Endothelial cell (in vitro differentiated cells): ENCODE measurements around the gene GP1BB. TPM values are rescaled to one million over a fixed set of nuclear protein-coding genes. Genes with fewer than 3 reads are reported as not detected.

Experiments used
- DNase-seq: peaks from one replicate; pipeline ENCODE4 v3.0.0; 2021; ENCODE audit warnings: low spot score
- H3K27ac Mint-ChIP-seq: one replicate; pipeline ENCODE4 v1.8.0; 2021; ENCODE audit warnings: mixed read lengths, inconsistent platforms; ENCODE audit not compliant: unreplicated experiment
- H3K27me3 Mint-ChIP-seq: one replicate; pipeline ENCODE4 v1.8.0; 2021; ENCODE audit warnings: mild to moderate bottlenecking, moderate library complexity, mixed read lengths, inconsistent platforms; ENCODE audit not compliant: unreplicated experiment
- H3K36me3 Mint-ChIP-seq: one replicate; pipeline ENCODE4 v1.8.0; 2021; ENCODE audit warnings: mild to moderate bottlenecking, low read depth, mixed read lengths, inconsistent platforms; ENCODE audit not compliant: unreplicated experiment
- H3K4me1 Mint-ChIP-seq: one replicate; pipeline ENCODE4 v1.8.0; 2021; ENCODE audit warnings: mild to moderate bottlenecking, mixed read lengths, inconsistent platforms; ENCODE audit not compliant: unreplicated experiment
- H3K4me3 Mint-ChIP-seq: one replicate; pipeline ENCODE4 v1.8.0; 2021; ENCODE audit warnings: mild to moderate bottlenecking, mixed read lengths, inconsistent platforms; ENCODE audit not compliant: unreplicated experiment
- H3K9me3 Mint-ChIP-seq: one replicate; pipeline ENCODE4 v1.8.0; 2021; ENCODE audit warnings: mixed read lengths, inconsistent platforms; ENCODE audit not compliant: unreplicated experiment
- CTCF ChIP-seq: fragments of 200-600 bp; sonication (generic); IDR thresholded peaks from one replicate; pipeline ENCODE4 v1.5.0; 2021; ENCODE audit warnings: antibody characterized with exemption; ENCODE audit not compliant: unreplicated experiment
- total RNA-seq: library from RNA; stranded (reverse); fragmentation: NEBNext Ultra II Directional; extraction: Animal tissue kit (Norgen Biotek cat#: 25700); gene quantifications from one replicate; pipeline ENCODE4 v1.2.1, GENCODE V29; 2021; ENCODE audit not compliant: unreplicated experiment

The GP1BB gene
- total RNA-seq, 1 donor from 2014 or later: not detected

GRCh38 chr22:19772422-19772672 is 49.0 kb downstream of the GP1BB start:
- no peaks in the 10 kb centered on the region for H3K9me3 Mint-ChIP-seq

DNA sequence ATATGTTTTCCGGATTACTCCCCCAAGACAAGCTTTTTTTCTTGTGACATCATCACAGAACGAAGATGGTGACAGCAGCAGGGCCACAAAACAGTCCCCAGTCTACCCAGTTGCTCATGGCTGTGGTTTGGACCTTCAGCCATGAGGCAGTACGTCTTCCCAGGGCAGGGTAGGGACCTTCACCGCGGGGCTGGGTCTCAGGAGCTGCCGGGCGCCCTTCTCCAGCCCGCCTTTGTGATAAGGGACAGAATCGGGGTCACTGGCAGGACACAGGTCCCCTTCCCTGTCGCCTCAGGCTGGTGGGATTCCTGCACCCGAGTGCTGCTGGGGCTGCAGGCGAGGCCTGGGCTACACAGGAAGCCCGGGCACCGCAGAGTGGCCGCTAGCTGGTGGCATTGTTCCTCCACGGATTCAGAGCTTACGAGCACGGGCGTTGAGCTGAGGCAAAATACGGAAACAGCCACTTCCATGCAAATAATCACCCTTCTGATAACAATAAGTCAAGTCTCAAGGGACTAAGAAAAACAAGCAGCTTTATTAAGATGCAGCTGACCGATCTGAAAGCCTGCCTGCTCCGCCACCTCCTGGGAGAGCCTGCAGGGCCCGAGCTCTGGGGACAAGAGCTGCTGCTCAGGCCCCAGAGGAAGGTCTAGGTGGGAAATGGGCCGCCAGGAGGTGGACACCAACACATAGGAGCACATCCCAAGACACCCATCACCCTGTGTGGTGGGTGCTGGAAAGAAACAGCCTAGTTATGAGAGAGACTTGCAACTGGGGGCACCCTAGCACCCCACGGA is 49.5 kb downstream of the GP1BB start:
- Mint-ChIP-seq H3K27ac (no peak overlapping the region), H3K36me3 (no peaks in the 10 kb centered on the region), H3K9me3 (no peaks in the 10 kb centered on the region), H3K27me3 (peaks cover 14% of the 10 kb centered on the region), H3K4me3 (no peak overlapping the region), H3K4me1 (peaks cover 5% of the 10 kb centered on the region)
- no peak for TF ChIP-seq CTCF
- DNase-seq: peak; percentile 4

More at GRCh38 chr22:19772422-19772672, 49.0 kb downstream of the GP1BB start:
- Mint-ChIP-seq H3K36me3 (no peaks in the 10 kb centered on the region), H3K27me3 (peaks cover 16% of the 10 kb centered on the region), H3K4me1 (peaks cover 9% of the 10 kb centered on the region), H3K4me3 (no peak overlapping the region), H3K27ac (no peak overlapping the region)
- DNase-seq: no peak
- TF ChIP-seq CTCF: no peak

GRCh38 chr22:19773470-19774040 is 50.2 kb downstream of the GP1BB start:
- no peaks in the 10 kb centered on the region for H3K36me3 Mint-ChIP-seq
- no peak overlapping the region for H3K4me3 Mint-ChIP-seq
- H3K27me3 Mint-ChIP-seq: peaks cover 16% of the 10 kb centered on the region
- no peak for DNase-seq
- TF ChIP-seq CTCF: no peak
- H3K27ac Mint-ChIP-seq: no peak overlapping the region
- no peaks in the 10 kb centered on the region for H3K9me3 Mint-ChIP-seq
- H3K4me1 Mint-ChIP-seq: no peaks in the 10 kb centered on the region

Other genes with a start within 250 kb of the GP1BB start
- 86.2 TPM for gene UFD1, start 244.3 kb upstream of the GP1BB start, total RNA-seq
- 6.2 TPM for gene CDC45, start 243.6 kb upstream of the GP1BB start, total RNA-seq
- gene CLDN5, start 199.1 kb upstream of the GP1BB start, total RNA-seq: 108 TPM
- 2.3 TPM for gene SEPTIN5, start 9.0 kb upstream of the GP1BB start, total RNA-seq
- gene TBX1, start 37.2 kb downstream of the GP1BB start, total RNA-seq: 0.56 TPM
- gene GNB1L, start 131.3 kb downstream of the GP1BB start, total RNA-seq: 3.7 TPM
- gene RTL10, start 131.3 kb downstream of the GP1BB start, total RNA-seq: 20.3 TPM
- gene COMT, start 218.2 kb downstream of the GP1BB start, total RNA-seq: 49.0 TPM
- 23.0 TPM for gene TXNRD2, start 218.3 kb downstream of the GP1BB start, total RNA-seq